Measurements from ENCODE around the gene GSTK1. TPM values are rescaled to one million over a fixed set of nuclear protein-coding genes. Genes with fewer than 3 reads are reported as not detected.

GSTK1 gene
- total RNA-seq, 1 donor from 2014 or later, result 149 TPM

DNA sequence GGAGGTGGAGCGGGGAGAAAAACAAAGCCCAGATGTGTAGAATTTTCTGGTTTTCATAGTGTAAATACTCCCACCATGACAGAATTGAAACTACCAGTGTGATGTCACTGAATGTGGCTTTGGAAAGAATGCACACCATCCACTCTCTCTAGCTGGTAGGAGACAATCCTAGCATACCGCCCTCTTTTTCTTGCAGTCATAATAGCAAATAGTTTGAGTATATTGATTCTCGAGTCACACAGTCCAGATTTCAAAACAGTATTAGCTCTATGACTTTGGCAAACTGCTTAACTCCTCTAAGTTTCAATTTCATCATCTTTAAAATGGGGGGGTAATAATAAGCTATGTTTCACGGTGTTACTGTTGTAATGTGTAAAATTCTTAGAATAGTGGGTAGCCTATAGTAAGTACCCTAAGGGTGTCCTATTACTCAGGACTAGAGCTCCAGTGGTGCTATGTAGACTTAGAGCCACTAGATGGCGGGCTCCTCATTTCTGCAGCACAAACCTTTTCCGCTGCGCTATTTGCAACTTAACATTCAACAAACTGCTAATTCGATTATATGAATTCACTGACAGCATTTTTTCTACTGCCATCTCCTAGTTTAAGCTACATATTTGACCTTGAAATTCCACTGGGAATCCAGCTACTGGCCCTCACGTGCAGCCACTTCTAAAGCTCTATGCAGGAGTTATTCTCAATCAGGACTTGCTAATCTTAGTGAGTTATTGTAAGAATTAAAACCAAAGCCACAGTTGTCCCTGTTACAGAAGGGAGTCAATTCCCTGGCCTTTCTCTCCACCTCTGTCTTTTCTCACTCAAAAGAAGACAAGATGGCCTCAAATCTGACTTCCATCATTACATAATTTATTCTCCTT is 22.7 kb upstream of the GSTK1 start:
- Histone ChIP-seq H3K27me3 (no peaks in the 10 kb centered on the region), H3K27ac (peak overlapping the region; percentile 37), H3K9me3 (no peaks in the 10 kb centered on the region), H3K4me1 (peaks cover 7% of the 10 kb centered on the region), H3K36me3 (no peaks in the 10 kb centered on the region), H3K4me3 (no peak overlapping the region)
- intact Hi-C loops (cut with DNase I), result loop anchor here (10.0 kb wide), 1 partner anchor 64 kb away; no protein-coding TSS in a partner anchor
- DNase-seq (no peak), ATAC-seq (peak; percentile 96)
- peak; percentile 96 for TF ChIP-seq CTCF (IDR thresholded peaks at IDR 0.05)

DNA sequence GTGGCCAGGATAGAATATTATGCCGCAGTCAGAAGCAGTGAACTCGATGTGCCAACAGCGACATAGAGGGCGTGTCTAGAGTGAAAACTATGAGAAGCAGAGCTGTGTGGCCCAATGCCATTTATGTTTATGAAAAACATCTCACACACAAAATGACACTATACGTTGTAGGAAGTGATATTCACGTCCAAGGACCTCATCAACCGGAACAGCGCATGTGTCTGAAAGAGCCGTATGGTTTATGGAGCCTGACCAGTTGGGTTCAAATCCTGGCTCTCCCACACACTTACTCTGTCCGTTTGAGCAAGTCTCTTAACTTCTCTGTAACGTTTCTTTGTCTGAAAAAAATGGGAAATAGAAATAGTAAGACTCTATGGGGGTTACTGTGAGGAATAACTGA is 20.9 kb upstream of the GSTK1 start:
- Histone ChIP-seq H3K27ac (no peak overlapping the region), H3K4me3 (no peak overlapping the region), H3K9me3 (no peaks in the 10 kb centered on the region), H3K27me3 (no peaks in the 10 kb centered on the region), H3K4me1 (peaks cover 7% of the 10 kb centered on the region), H3K36me3 (no peaks in the 10 kb centered on the region)
- no peak for DNase-seq
- ATAC-seq, result no peak
- TF ChIP-seq CTCF (IDR thresholded peaks at IDR 0.05), result no peak
- intact Hi-C loops (cut with DNase I), result loop anchor here (10.0 kb wide), 1 partner anchor 62 kb away; no protein-coding TSS in a partner anchor

DNA sequence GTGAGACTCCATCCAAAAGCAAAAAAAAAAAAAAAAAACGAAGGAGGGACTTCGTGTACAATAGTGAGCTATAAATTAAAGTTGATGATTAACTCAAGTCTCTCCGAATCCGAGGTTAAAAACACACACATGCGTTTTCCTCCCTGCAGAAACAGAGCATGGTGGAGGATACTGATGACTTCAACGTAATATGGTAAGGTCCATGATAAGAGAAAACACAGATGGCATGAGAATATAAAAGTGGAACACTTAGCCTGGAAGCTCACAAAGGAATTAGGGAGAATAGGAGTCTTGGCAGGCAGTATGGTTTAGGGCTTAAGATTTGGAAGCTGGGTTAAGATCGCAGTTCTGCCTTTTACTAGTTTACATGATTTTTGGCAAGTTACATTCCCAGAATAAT is 20.1 kb upstream of the GSTK1 start:
- TF ChIP-seq CTCF (IDR thresholded peaks at IDR 0.05), result no peak
- peaks cover 7% of the 10 kb centered on the region for H3K4me1 ChIP-seq
- intact Hi-C loops (cut with DNase I), result loop anchor here (10.0 kb wide), 1 partner anchor 62 kb away; no protein-coding TSS in a partner anchor
- H3K36me3 ChIP-seq, result no peaks in the 10 kb centered on the region
- H3K27me3 ChIP-seq, result no peaks in the 10 kb centered on the region
- H3K9me3 ChIP-seq, result no peaks in the 10 kb centered on the region
- DNase-seq, result no peak
- ATAC-seq, result no peak
- no peak overlapping the region for H3K27ac ChIP-seq
- no peak overlapping the region for H3K4me3 ChIP-seq

- Histone ChIP-seq H3K27me3 (no peaks in the 10 kb centered on the region), H3K27ac (no peak overlapping the region), H3K36me3 (no peaks in the 10 kb centered on the region), H3K4me3 (no peak overlapping the region), H3K9me3 (no peaks in the 10 kb centered on the region), H3K4me1 (peaks cover 7% of the 10 kb centered on the region)
- intact Hi-C loops (cut with DNase I), result loop anchor here (10.0 kb wide), 1 partner anchor 61 kb away; no protein-coding TSS in a partner anchor
- no peak for ATAC-seq
- no peak for TF ChIP-seq CTCF (IDR thresholded peaks at IDR 0.05)
- no peak for DNase-seq
Measured at GRCh38 chr7:143243614-143244013, 19.6 kb upstream of the GSTK1 start.

GRCh38 chr7:143244321-143244720 is 18.9 kb upstream of the GSTK1 start:
- ATAC-seq (no peak), DNase-seq (no peak)
- Histone ChIP-seq H3K9me3 (no peaks in the 10 kb centered on the region), H3K4me1 (peaks cover 7% of the 10 kb centered on the region), H3K36me3 (no peaks in the 10 kb centered on the region), H3K27ac (no peak overlapping the region), H3K27me3 (no peaks in the 10 kb centered on the region), H3K4me3 (no peak overlapping the region)
- no peak for TF ChIP-seq CTCF (IDR thresholded peaks at IDR 0.05)
- intact Hi-C loops (cut with DNase I), result loop anchor here (10.0 kb wide), 1 partner anchor 60 kb away; no protein-coding TSS in a partner anchor

Data from upper lobe of right lung (tissue), 1 donor.